ENCODE results near the gene KRT4. TPM values are rescaled to one million over a fixed set of nuclear protein-coding genes. Genes with fewer than 3 reads are reported as not detected.

The KRT4 gene
- total RNA-seq, 6 experiments from 2014 or later = 0.18 to 0.31 (median 0.30) TPM; not detected in 2

GRCh38 chr12:52794479-52795331 lies 19.2 kb downstream of the KRT4 start:
- no peak overlapping the region for H3K27ac Mint-ChIP-seq
- peaks cover 18% of the 10 kb centered on the region for H3K27me3 Mint-ChIP-seq (ENCODE audit: insufficient read depth)
- H3K9me3 Mint-ChIP-seq = no peaks in the 10 kb centered on the region
- no peaks in the 10 kb centered on the region for H3K36me3 Mint-ChIP-seq (ENCODE audit: low read depth)
- no peak overlapping the region for H3K4me3 Mint-ChIP-seq
- TF ChIP-seq CTCF (IDR thresholded peaks at IDR 0.05) = no peak
- H3K4me1 Mint-ChIP-seq (ENCODE audit: low read depth) = peaks cover 48% of the 10 kb centered on the region
- DNase-seq = peak; percentile 68

GRCh38 chr12:52792185-52793029 lies 21.5 kb downstream of the KRT4 start:
- H3K27me3 Mint-ChIP-seq (ENCODE audit: insufficient read depth) = peaks cover 37% of the 10 kb centered on the region
- H3K4me1 Mint-ChIP-seq (ENCODE audit: low read depth) = peaks cover 25% of the 10 kb centered on the region
- no peak overlapping the region for H3K4me3 Mint-ChIP-seq
- no peak overlapping the region for H3K27ac Mint-ChIP-seq
- no peaks in the 10 kb centered on the region for H3K36me3 Mint-ChIP-seq (ENCODE audit: low read depth)
- DNase-seq = no peak
- no peaks in the 10 kb centered on the region for H3K9me3 Mint-ChIP-seq
- no peak for TF ChIP-seq CTCF (IDR thresholded peaks at IDR 0.05)

- DNase-seq = no peak
- TF ChIP-seq CTCF (IDR thresholded peaks at IDR 0.05) = no peak
- no peaks in the 10 kb centered on the region for H3K36me3 Mint-ChIP-seq (ENCODE audit: low read depth)
- peaks cover 16% of the 10 kb centered on the region for H3K4me1 Mint-ChIP-seq (ENCODE audit: low read depth)
- H3K9me3 Mint-ChIP-seq = no peaks in the 10 kb centered on the region
- peaks cover 41% of the 10 kb centered on the region for H3K27me3 Mint-ChIP-seq (ENCODE audit: insufficient read depth)
- H3K4me3 Mint-ChIP-seq = no peak overlapping the region
- no peak overlapping the region for H3K27ac Mint-ChIP-seq
These were observed 22.4 kb downstream of the KRT4 start for GRCh38 chr12:52791271-52792184.

GRCh38 chr12:52790427-52791270 lies 23.3 kb downstream of the KRT4 start:
- no peak overlapping the region for H3K4me3 Mint-ChIP-seq
- TF ChIP-seq CTCF (IDR thresholded peaks at IDR 0.05) = no peak
- H3K36me3 Mint-ChIP-seq (ENCODE audit: low read depth) = no peaks in the 10 kb centered on the region; the same call in 1 of the 2 replicates
- peaks cover 15% of the 10 kb centered on the region for H3K4me1 Mint-ChIP-seq (ENCODE audit: low read depth)
- H3K27me3 Mint-ChIP-seq (ENCODE audit: insufficient read depth) = peaks cover 41% of the 10 kb centered on the region
- no peak overlapping the region for H3K27ac Mint-ChIP-seq
- no peak for DNase-seq
- H3K9me3 Mint-ChIP-seq = no peaks in the 10 kb centered on the region

All from HFFc6 (cell line).